MM.1S (cell line): ENCODE measurements around the gene ZNF774.
A peak's percentile ranks its signal among the peaks of the same experiment; 100 is the strongest.

ENCODE experiments used
- DNase-seq: peaks from one replicate; pipeline ENCODE4 v3.0.0-alpha.2; 2015
- H2AFZ ChIP-seq: fragments of 300-600 bp; sonication (generic); 2 replicates; pipeline ENCODE4 v1.6.0; 2016; ENCODE audit warnings: antibody characterized with exemption, low read length
- H3F3A ChIP-seq: fragments of 300-600 bp; sonication (generic); 2 replicates; pipeline ENCODE4 v1.6.1; 2016; ENCODE audit warnings: mild to moderate bottlenecking, antibody characterized with exemption, low read length, moderate library complexity, mixed read lengths; ENCODE audit not compliant: insufficient read depth
- H3K27ac ChIP-seq: fragments of 300-600 bp; sonication (generic); 2 replicates; pipeline ENCODE4 v1.5.1; 2016; ENCODE audit warnings: mild to moderate bottlenecking, low read length
- H3K27me3 ChIP-seq: fragments of 300-600 bp; sonication (generic); replicated peaks from 2 replicates; pipeline ENCODE4 v1.6.0; 2016; ENCODE audit warnings: low read length; ENCODE audit not compliant: insufficient read depth
- H3K36me3 ChIP-seq: fragments of 300-600 bp; sonication (generic); replicated peaks from 2 replicates; pipeline ENCODE4 v1.6.1; 2016; ENCODE audit warnings: mild to moderate bottlenecking, low read length, mixed read lengths; ENCODE audit not compliant: insufficient read depth
- H3K4me1 ChIP-seq: fragments of 300-600 bp; sonication (generic); 2 replicates; pipeline ENCODE4 v1.6.1; 2016; ENCODE audit warnings: low read length, mixed read lengths
- H3K4me2 ChIP-seq: fragments of 300-600 bp; sonication (generic); 2 replicates; pipeline ENCODE4 v1.6.0; 2016; ENCODE audit warnings: low read depth, low read length
- H3K4me3 ChIP-seq: fragments of 300-600 bp; sonication (generic); 2 replicates; pipeline ENCODE4 v1.5.1; 2016; ENCODE audit warnings: low read length, mixed read lengths
- H3K79me2 ChIP-seq: fragments of 300-600 bp; sonication (generic); 2 replicates; pipeline ENCODE4 v1.6.1; 2016; ENCODE audit warnings: mixed run types, low read length, mixed read lengths
- H3K9ac ChIP-seq: fragments of 300-600 bp; sonication (generic); 2 replicates; pipeline ENCODE4 v1.6.1; 2016; ENCODE audit warnings: low read length, mixed read lengths
- H3K9me2 ChIP-seq: fragments of 300-600 bp; sonication (generic); replicated peaks from 2 replicates; pipeline ENCODE4 v1.6.1; 2016; ENCODE audit warnings: mild to moderate bottlenecking, low read length, mixed read lengths; ENCODE audit not compliant: insufficient read depth
- H3K9me3 ChIP-seq: fragments of 300-600 bp; sonication (generic); replicated peaks from 2 replicates; pipeline ENCODE4 v1.6.1; 2016; ENCODE audit warnings: mild to moderate bottlenecking, low read length, mixed read lengths; ENCODE audit not compliant: insufficient read depth
- H4K20me1 ChIP-seq: fragments of 300-600 bp; sonication (generic); 2 replicates; pipeline ENCODE4 v1.6.1; 2016; ENCODE audit warnings: mild to moderate bottlenecking, low read length, moderate library complexity, mixed read lengths; ENCODE audit not compliant: insufficient read depth
- CTCF ChIP-seq: fragments of 300-600 bp; sonication (generic); IDR thresholded peaks from 2 replicates; pipeline ENCODE4 v1.5.1; 2016; ENCODE audit warnings: antibody characterized with exemption, low read length, mixed read lengths
- EZH2 ChIP-seq: fragments of 300-600 bp; sonication (generic); optimal IDR thresholded peaks from 2 replicates; pipeline ENCODE3; 2017; ENCODE audit warnings: low read depth, mild to moderate bottlenecking, antibody characterized with exemption, low read length, mixed read lengths
- EZH2phosphoT487 ChIP-seq: fragments of 300-600 bp; sonication (generic); IDR thresholded peaks from 2 replicates; pipeline ENCODE4 v1.6.1; 2018; ENCODE audit warnings: antibody characterized with exemption, low read length

Gene ZNF774

GRCh38 chr15:90387534-90388461, 35.7 kb downstream of the ZNF774 start, which contains the start of gene IQGAP1:
Gene IQGAP1 (plus strand): TSS chr15:90388242. CDS start chr15:90388342, 100 bp downstream.
- TF ChIP-seq CTCF (no peak), EZH2 (no peak), EZH2phosphoT487 (no peak)
- 0 out of 2 replicates have a peak, but pooled peaks cover 6% of the 10 kb centered on the region for H3K36me3 ChIP-seq
- peak within 1 kb of the TSS; percentile 96 for H3K4me2 ChIP-seq
- H3K4me1 ChIP-seq: peaks cover 3% of the 10 kb centered on the region; the same call in 1 of the 2 replicates
- H3K79me2 ChIP-seq: peaks cover 44% of the 10 kb centered on the region
- H3K9me2 ChIP-seq: no peaks in the 10 kb centered on the region
- no peaks in the 10 kb centered on the region for H3K9me3 ChIP-seq
- peak; percentile 98 for DNase-seq
- no peaks in the 10 kb centered on the region for H3K27me3 ChIP-seq
- peak within 1 kb of the TSS; percentile 64; the same call in 1 of the 2 replicates for H3K27ac ChIP-seq
- peak within 1 kb of the TSS; percentile 95 for H3K9ac ChIP-seq
- no peaks in the 10 kb centered on the region for H4K20me1 ChIP-seq
- H2AFZ ChIP-seq: peak within 1 kb of the TSS; percentile 100
- peak within 1 kb of the TSS; percentile 95 for H3K4me3 ChIP-seq
- H3F3A ChIP-seq: peaks cover 6% of the 10 kb centered on the region; the same call in 1 of the 2 replicates

GRCh38 chr15:90388462-90389380, 36.6 kb downstream of the ZNF774 start:
- no peak overlapping the region for H2AFZ ChIP-seq
- peak overlapping the region; percentile 95 for H3K4me3 ChIP-seq
- peak overlapping the region; percentile 64; the same call in 1 of the 2 replicates for H3K27ac ChIP-seq
- no peaks in the 10 kb centered on the region for H3K27me3 ChIP-seq
- H3K4me1 ChIP-seq: peaks cover 3% of the 10 kb centered on the region; the same call in 1 of the 2 replicates
- 0 out of 2 replicates have a peak, but pooled peaks cover 6% of the 10 kb centered on the region for H3K36me3 ChIP-seq
- TF ChIP-seq CTCF: no peak
- TF ChIP-seq EZH2: no peak
- no peak for TF ChIP-seq EZH2phosphoT487
- H4K20me1 ChIP-seq: 0 out of 2 replicates have a peak, but pooled peaks cover 4% of the 10 kb centered on the region
- H3F3A ChIP-seq: peaks cover 6% of the 10 kb centered on the region; the same call in 1 of the 2 replicates
- peak overlapping the region; percentile 86 for H3K4me2 ChIP-seq
- peak; percentile 47 for DNase-seq
- no peaks in the 10 kb centered on the region for H3K9me3 ChIP-seq
- H3K79me2 ChIP-seq: peaks cover 53% of the 10 kb centered on the region
- peak overlapping the region; percentile 95 for H3K9ac ChIP-seq
- no peaks in the 10 kb centered on the region for H3K9me2 ChIP-seq

- Histone ChIP-seq H3K36me3 (0 out of 2 replicates have a peak, but pooled peaks cover 6% of the 10 kb centered on the region), H3K9me2 (no peaks in the 10 kb centered on the region), H3K79me2 (peaks cover 61% of the 10 kb centered on the region), H3K27me3 (no peaks in the 10 kb centered on the region), H4K20me1 (peaks cover 6% of the 10 kb centered on the region; the same call in 1 of the 2 replicates), H3K9me3 (no peaks in the 10 kb centered on the region), H3K4me1 (peaks cover 3% of the 10 kb centered on the region; the same call in 1 of the 2 replicates), H3K27ac (peak overlapping the region; percentile 64; the same call in 1 of the 2 replicates), H3K9ac (peak overlapping the region; percentile 95; the same call in 1 of the 2 replicates), H3K4me3 (peak overlapping the region; percentile 95), H3K4me2 (peak overlapping the region; percentile 86; the same call in 1 of the 2 replicates), H2AFZ (no peak overlapping the region), H3F3A (peaks cover 6% of the 10 kb centered on the region; the same call in 1 of the 2 replicates)
- no peak for DNase-seq
- TF ChIP-seq EZH2phosphoT487 (no peak), EZH2 (no peak), CTCF (no peak)
Measured at GRCh38 chr15:90389513-90389912, 37.4 kb downstream of the ZNF774 start.
